Adrenal gland (tissue), 12 donors: ENCODE data around the gene UBTD2. TPM values are rescaled to one million over a fixed set of nuclear protein-coding genes. Genes with fewer than 3 reads are reported as not detected.

Source experiments
- DNase-seq, 7 donors: peaks; one replicate each; pipeline ENCODE4 v3.0.0-alpha.2; 2019 to 2020
- H3K27ac ChIP-seq, 5 donors: fragments of 200-600 bp; sonication (generic) in 4 of 5; 1 replicate in 3 of 5; 2 replicates in 2 of 5; pipeline versions ENCODE4 v1.5.1 to v1.8.0; 2016 to 2020; ENCODE audit warnings: mild to moderate bottlenecking in 1 of 5
- H3K27me3 ChIP-seq: fragments of 200-600 bp; 2 replicates; pipeline ENCODE4 v1.8.0; 2021
- H3K36me3 ChIP-seq, 2 donors: fragments of 200-600 bp; replicated peaks in 1 of 2; 1 replicate in 1 of 2; 2 replicates in 1 of 2; pipeline versions ENCODE4 v1.5.1 to v1.8.0; 2018 to 2022
- H3K4me1 ChIP-seq, 2 donors: fragments of 200-600 bp; replicated peaks in 1 of 2; 1 replicate in 1 of 2; 2 replicates in 1 of 2; pipeline versions ENCODE4 v1.5.1 to v1.8.0; 2018 to 2021
- H3K4me3 ChIP-seq, 4 donors: fragments of 200-600 bp; sonication (generic) in 3 of 4; one replicate each; pipeline ENCODE4 v1.5.1; 2016 to 2018
- H3K9me3 ChIP-seq, 3 donors: fragments of 200-600 bp; sonication (generic) in 1 of 3; replicated peaks in 1 of 3; 1 replicate in 2 of 3; 2 replicates in 1 of 3; pipeline versions ENCODE4 v1.5.1 to v1.8.0; 2016 to 2021
- CTCF ChIP-seq, 6 experiments: fragments of 450-650 bp in 4 of 6; fragments of 200-600 bp in 2 of 6; sonication (generic) in 1 of 6; IDR thresholded peaks; 1 replicate in 5 of 6; 2 replicates in 1 of 6; pipeline versions ENCODE4 v1.5.1 to v1.8.0; 2016 to 2021; ENCODE audit warnings: antibody characterized with exemption in 6 of 6, mild to moderate bottlenecking in 2 of 6, moderate library complexity in 1 of 6
- POLR2A ChIP-seq, 2 donors: fragments of 450-650 bp; IDR thresholded peaks; one replicate each; pipeline ENCODE4 v1.6.1; 2017; ENCODE audit warnings: antibody characterized with exemption in 2 of 2, mild to moderate bottlenecking in 2 of 2, moderate library complexity in 1 of 2
- WGBS, 4 donors: extraction: QIAGEN DNeasy Blood & Tissue Kit in 2 of 4; methylation state at CpG; one replicate each; pipeline versions ENCODE4 v1.1.5 to v1.1.7; 2013 to 2017; 5-methylcytosine and 5-hydroxymethylcytosine counted together
- intact Hi-C, 2 donors: fragments of 100-400 bp; cut with DNase I; formaldehyde crosslinking; loops; one replicate each; pipeline versions ENCODE4 v1.14.1 to v1.15.0; 2022 to 2023
- polyA plus RNA-seq, 3 donors: library from polyadenylated mRNA; stranded (reverse); fragments of 200-250 nt in 2 of 3; fragments of 350-450 nt in 1 of 3; fragmentation: Illumina TruSeq in 1 of 3; extraction: RNeasy Lipid Tissue Mini Kit (QIAGEN cat#74804) in 1 of 3; gene quantifications; one replicate each; pipeline ENCODE4 v1.2.3, GENCODE V29; 2013 to 2014
- total RNA-seq, 9 donors: library from RNA; depleted of rRNA in 4 of 9; stranded (reverse); fragments of >200 nt in 4 of 9; fragments of 120-200 nt in 1 of 9; fragmentation: NEBNext Ultra II Directional in 1 of 9; extraction: Animal tissue kit (Norgen Biotek cat#: 25700) in 1 of 9; gene quantifications; one replicate each; pipeline versions ENCODE4 v1.1.0 to v1.2.4, GENCODE V29; 2013 to 2023
- donor health status: healthy with polysubstance abuse.
- donor health status: Bipolar disorder and iron deficiency.
- donor health status: DM: yes; HTN: yes; CAD: no.
- donor health status: DM: no; HTN: no; CAD: no.
- donor health status: DM: no; HTN: no; CAD: no.
- donor health status: DM: yes; HTN: yes; CAD: no.

UBTD2 gene
- total and polyA plus RNA-seq, 12 donors = 8.2 to 24.7 (median 17.2) TPM

- no peak for DNase-seq
- no peaks in the 10 kb centered on the region for H3K27me3 ChIP-seq
- H3K36me3 ChIP-seq = no peaks in the 10 kb centered on the region
- H3K27ac ChIP-seq = peak overlapping the region; percentile 42 to 93 (median 77)
- TF ChIP-seq POLR2A (IDR thresholded peaks at IDR 0.05) = no peak
- no peak overlapping the region for H3K4me3 ChIP-seq
- intact Hi-C loops = no loop called here
- H3K9me3 ChIP-seq = no peaks in the 10 kb centered on the region
- peaks cover 21 to 43% of the 10 kb centered on the region in 2 donors for H3K4me1 ChIP-seq
- WGBS, 4 donors = 68 to 74% (median 72%) methylated on average over 6 to 7 of the region's 7 CpGs
Measured at GRCh38 chr5:172165465-172165864, 118.1 kb downstream of the UBTD2 start.

- Histone ChIP-seq H3K27ac (peak overlapping the region; percentile 42 to 93 (median 77)), H3K4me1 (peaks cover 21 to 43% of the 10 kb centered on the region in 2 donors), H3K9me3 (no peaks in the 10 kb centered on the region), H3K36me3 (no peaks in the 10 kb centered on the region), H3K4me3 (no peak overlapping the region), H3K27me3 (no peaks in the 10 kb centered on the region)
- DNase-seq = peak; percentile 66 to 83 (median 79)
- TF ChIP-seq CTCF (IDR thresholded peaks at IDR 0.05) (no peak), POLR2A (IDR thresholded peaks at IDR 0.05) (no peak)
- intact Hi-C loops = no loop called here
- WGBS, 4 donors = 37 to 51% (median 49%) methylated on average over 5 to 13 of the region's 13 CpGs; no CpG with 5 or more reads in 1 of the 4 donors
Measured at GRCh38 chr5:172164769-172165212, 118.8 kb downstream of the UBTD2 start.

GRCh38 chr5:172163346-172163745 is 120.2 kb downstream of the UBTD2 start:
- Histone ChIP-seq H3K36me3 (no peaks in the 10 kb centered on the region), H3K27me3 (no peaks in the 10 kb centered on the region), H3K4me3 (no peak overlapping the region), H3K9me3 (no peaks in the 10 kb centered on the region), H3K4me1 (peaks cover 21 to 43% of the 10 kb centered on the region in 2 donors), H3K27ac (peak overlapping the region in 4 of 5 donors; percentile 19 to 93 (median 81))
- peak; percentile 48 to 86 (median 74) for DNase-seq
- intact Hi-C loops = no loop called here
- TF ChIP-seq CTCF (IDR thresholded peaks at IDR 0.05) = no peak
- peak in 1 of 2 donors; percentile 48 for TF ChIP-seq POLR2A (IDR thresholded peaks at IDR 0.05)
- WGBS, 4 donors = 21 to 37% (median 28%) methylated on average over 3 to 4 of the region's 4 CpGs

- Histone ChIP-seq H3K36me3 (no peaks in the 10 kb centered on the region), H3K4me3 (no peak overlapping the region), H3K4me1 (peaks cover 21 to 43% of the 10 kb centered on the region in 2 donors), H3K9me3 (no peaks in the 10 kb centered on the region), H3K27me3 (no peaks in the 10 kb centered on the region), H3K27ac (peak overlapping the region in 3 of 5 donors; percentile 77 to 93 (median 85))
- WGBS, 4 donors = 34 to 45% (median 39%) methylated on average over 5 of the region's 5 CpGs
- TF ChIP-seq CTCF (IDR thresholded peaks at IDR 0.05) (no peak), POLR2A (IDR thresholded peaks at IDR 0.05) (no peak)
- intact Hi-C loops = no loop called here
- DNase-seq = no peak
Measured at GRCh38 chr5:172162987-172163343, 120.6 kb downstream of the UBTD2 start.

- DNase-seq = no peak
- Histone ChIP-seq H3K36me3 (no peaks in the 10 kb centered on the region), H3K27me3 (no peaks in the 10 kb centered on the region), H3K4me1 (peaks cover 21 to 43% of the 10 kb centered on the region in 2 donors), H3K9me3 (no peaks in the 10 kb centered on the region), H3K4me3 (no peak overlapping the region), H3K27ac (peak overlapping the region in 3 of 5 donors; percentile 77 to 93 (median 85))
- 73 to 83% (median 81%) methylated on average over 4 to 5 of the region's 5 CpGs for WGBS, 4 donors
- TF ChIP-seq CTCF (IDR thresholded peaks at IDR 0.05) = peak in 1 of 6 experiments; percentile 20
- no peak for TF ChIP-seq POLR2A (IDR thresholded peaks at IDR 0.05)
- intact Hi-C loops = no loop called here
Measured at GRCh38 chr5:172162323-172162986, 121.1 kb downstream of the UBTD2 start.
